ENCODE data around the gene PAIP2B. TPM values are rescaled to one million over a fixed set of nuclear protein-coding genes. Genes with fewer than 3 reads are reported as not detected.

The PAIP2B gene
- polyA plus RNA-seq, 3 donors, result 0.08 to 0.20 (median 0.17) TPM

DNA sequence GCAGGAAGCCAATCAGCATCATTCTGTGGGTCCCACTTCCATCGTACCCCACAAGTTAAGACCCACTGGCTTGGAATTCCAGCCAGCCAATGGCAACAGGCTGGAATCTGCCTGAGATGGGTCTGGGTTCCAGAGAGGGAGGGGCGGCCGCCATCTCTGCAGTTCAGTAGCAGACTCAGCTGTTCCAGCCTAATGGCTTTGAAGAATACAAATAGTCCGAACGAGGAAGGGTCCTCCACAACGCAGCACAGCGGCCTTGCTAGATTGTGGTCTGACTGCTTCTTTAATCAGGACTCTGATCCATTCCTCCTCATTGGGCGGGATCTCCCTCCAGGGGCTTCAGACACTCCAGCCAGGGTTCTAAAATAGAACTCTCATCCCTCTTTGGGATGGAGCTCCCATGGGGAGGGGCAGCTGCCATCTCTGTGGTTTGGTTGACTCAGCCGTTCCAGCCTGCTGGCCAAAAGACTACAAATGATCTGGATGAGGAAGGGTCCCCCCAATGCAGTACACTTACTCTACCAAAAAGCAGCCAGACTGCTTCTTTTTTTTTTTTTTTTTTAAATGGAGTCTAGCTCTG lies 42.7 kb upstream of the PAIP2B start:
- Histone ChIP-seq H3K27ac (ENCODE audit: low read depth in 1 of 2, low read length in 2 of 2) (no peak overlapping the region), H4K20me1 (ENCODE audit: insufficient read depth, low read length) (no peaks in the 10 kb centered on the region), H3K9ac (ENCODE audit: insufficient read depth, low read length, poor library complexity, severe bottlenecking) (no peak overlapping the region), H3K4me1 (ENCODE audit: control insufficient read depth in 1 of 2, insufficient read depth in 2 of 2, low read length in 2 of 2) (no peaks in the 10 kb centered on the region), H3K79me2 (ENCODE audit: insufficient read depth, low read length) (no peaks in the 10 kb centered on the region), H3K36me3 (replicated peaks in 1 of 2; ENCODE audit: control insufficient read depth in 1 of 2, insufficient read depth in 2 of 2, low read length in 2 of 2) (no peaks in the 10 kb centered on the region), H2AFZ (ENCODE audit: insufficient read depth, low read depth, low read length, poor library complexity, severe bottlenecking) (no peak overlapping the region), H3K9me3 (replicated peaks in 1 of 2; ENCODE audit: control insufficient read depth in 1 of 2, insufficient read depth in 1 of 2, low read length in 2 of 2) (no peaks in the 10 kb centered on the region), H3K4me2 (replicated peaks; ENCODE audit: extremely low read depth, low read length, poor library complexity, severe bottlenecking) (no peak overlapping the region), H3K4me3 (replicated peaks in 1 of 3; ENCODE audit: low read depth in 2 of 3, low read length in 3 of 3) (no peak overlapping the region), H3K27me3 (ENCODE audit: control insufficient read depth in 2 of 2, insufficient read depth in 2 of 2, low read length in 2 of 2) (peaks cover 0 to 6% of the 10 kb centered on the region in 2 donors)
- Mint-ChIP-seq H3K4me1 (no peaks in the 10 kb centered on the region), H3K27me3 (ENCODE audit: low read depth in 3 of 3) (peaks cover 16 to 39% (median 24%) of the 10 kb centered on the region in 3 donors), H3K4me3 (no peak overlapping the region), H3K9me3 (peaks cover 0 to 9% (median 5%) of the 10 kb centered on the region in 7 donors), H3K36me3 (no peaks in the 10 kb centered on the region), H3K27ac (no peak overlapping the region)
- no peak for DNase-seq
- intact Hi-C loops (cut with micrococcal nuclease), result no loop called here
- 100% methylated on average over 6 of the region's 9 CpGs for WGBS (ENCODE audit: insufficient coverage)
- TF ChIP-seq, protein P1, sequence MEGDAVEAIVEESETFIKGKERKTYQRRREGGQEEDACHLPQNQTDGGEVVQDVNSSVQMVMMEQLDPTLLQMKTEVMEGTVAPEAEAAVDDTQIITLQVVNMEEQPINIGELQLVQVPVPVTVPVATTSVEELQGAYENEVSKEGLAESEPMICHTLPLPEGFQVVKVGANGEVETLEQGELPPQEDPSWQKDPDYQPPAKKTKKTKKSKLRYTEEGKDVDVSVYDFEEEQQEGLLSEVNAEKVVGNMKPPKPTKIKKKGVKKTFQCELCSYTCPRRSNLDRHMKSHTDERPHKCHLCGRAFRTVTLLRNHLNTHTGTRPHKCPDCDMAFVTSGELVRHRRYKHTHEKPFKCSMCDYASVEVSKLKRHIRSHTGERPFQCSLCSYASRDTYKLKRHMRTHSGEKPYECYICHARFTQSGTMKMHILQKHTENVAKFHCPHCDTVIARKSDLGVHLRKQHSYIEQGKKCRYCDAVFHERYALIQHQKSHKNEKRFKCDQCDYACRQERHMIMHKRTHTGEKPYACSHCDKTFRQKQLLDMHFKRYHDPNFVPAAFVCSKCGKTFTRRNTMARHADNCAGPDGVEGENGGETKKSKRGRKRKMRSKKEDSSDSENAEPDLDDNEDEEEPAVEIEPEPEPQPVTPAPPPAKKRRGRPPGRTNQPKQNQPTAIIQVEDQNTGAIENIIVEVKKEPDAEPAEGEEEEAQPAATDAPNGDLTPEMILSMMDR (IDR thresholded peaks at IDR 0.05), result no peak

DNA sequence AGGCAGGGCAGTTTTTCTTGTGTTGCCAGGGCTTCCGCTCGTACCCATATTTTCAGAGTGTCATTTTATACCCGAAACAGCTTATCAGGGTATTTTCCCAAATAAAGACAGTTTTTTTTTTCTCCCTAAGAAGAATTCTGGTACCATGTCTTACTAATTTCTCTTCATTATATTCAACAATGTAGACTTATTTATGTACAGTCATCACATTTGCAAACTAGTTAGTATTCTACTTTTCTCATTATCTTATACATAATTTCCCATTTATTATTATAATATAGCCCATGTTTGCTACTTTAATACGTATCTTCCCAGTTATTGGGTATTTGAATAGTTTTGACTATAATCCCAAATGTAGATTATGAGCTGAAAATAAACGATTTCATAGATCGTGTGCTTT lies 36.5 kb upstream of the PAIP2B start:
- no peak for DNase-seq
- Histone ChIP-seq H3K4me3 (replicated peaks in 1 of 3; ENCODE audit: low read depth in 2 of 3, low read length in 3 of 3) (no peak overlapping the region), H3K9ac (ENCODE audit: insufficient read depth, low read length, poor library complexity, severe bottlenecking) (no peak overlapping the region), H3K79me2 (ENCODE audit: insufficient read depth, low read length) (no peaks in the 10 kb centered on the region), H2AFZ (ENCODE audit: insufficient read depth, low read depth, low read length, poor library complexity, severe bottlenecking) (no peak overlapping the region), H4K20me1 (ENCODE audit: insufficient read depth, low read length) (no peaks in the 10 kb centered on the region), H3K4me2 (replicated peaks; ENCODE audit: extremely low read depth, low read length, poor library complexity, severe bottlenecking) (no peak overlapping the region), H3K27ac (ENCODE audit: low read depth in 1 of 2, low read length in 2 of 2) (no peak overlapping the region), H3K4me1 (ENCODE audit: control insufficient read depth in 1 of 2, insufficient read depth in 2 of 2, low read length in 2 of 2) (no peaks in the 10 kb centered on the region), H3K27me3 (ENCODE audit: control insufficient read depth in 2 of 2, insufficient read depth in 2 of 2, low read length in 2 of 2) (peaks cover 0 to 3% of the 10 kb centered on the region in 2 donors), H3K36me3 (replicated peaks in 1 of 2; ENCODE audit: control insufficient read depth in 1 of 2, insufficient read depth in 2 of 2, low read length in 2 of 2) (no peaks in the 10 kb centered on the region), H3K9me3 (replicated peaks in 1 of 2; ENCODE audit: control insufficient read depth in 1 of 2, insufficient read depth in 1 of 2, low read length in 2 of 2) (no peaks in the 10 kb centered on the region)
- H3K27me3 Mint-ChIP-seq (ENCODE audit: low read depth in 3 of 3), result peaks cover 5 to 18% (median 10%) of the 10 kb centered on the region in 3 donors
- no peaks in the 10 kb centered on the region for H3K36me3 Mint-ChIP-seq
- TF ChIP-seq, protein P1 (IDR thresholded peaks at IDR 0.05), result no peak
- WGBS (ENCODE audit: insufficient coverage), result no CpG with 5 or more reads among the region's 6 CpGs
- intact Hi-C loops (cut with micrococcal nuclease), result no loop called here
- no peak overlapping the region for H3K27ac Mint-ChIP-seq
- H3K4me3 Mint-ChIP-seq, result no peak overlapping the region
- H3K4me1 Mint-ChIP-seq, result no peaks in the 10 kb centered on the region
- H3K9me3 Mint-ChIP-seq, result peaks cover 0 to 2% (median 1%) of the 10 kb centered on the region in 7 donors

All from CD14-positive monocyte (primary cell).